GM20431 (cell line): ENCODE measurements around the gene KDM2B.
"Not testable (repeated sequence)": the region's sequence is repeated elsewhere in the genome, so short reads cannot be mapped to it uniquely, and the experiment has no call there.

Source experiments
- in situ Hi-C: fragments of 300-500 bp; cut with MseI, MboI; formaldehyde crosslinking; loops from one replicate; pipeline ENCODE4 v1.15.0; 2020; ENCODE audit warnings: low sequenced_read_pairs; ENCODE audit not compliant: unreplicated experiment

Gene KDM2B

GRCh38 chr12:121590476-121591143, 9.8 kb upstream of the KDM2B start:
- in situ Hi-C loops = no loop called here

GRCh38 chr12:121584885-121585284, 4.1 kb upstream of the KDM2B start:
- in situ Hi-C loops = not testable (repeated sequence)

DNA sequence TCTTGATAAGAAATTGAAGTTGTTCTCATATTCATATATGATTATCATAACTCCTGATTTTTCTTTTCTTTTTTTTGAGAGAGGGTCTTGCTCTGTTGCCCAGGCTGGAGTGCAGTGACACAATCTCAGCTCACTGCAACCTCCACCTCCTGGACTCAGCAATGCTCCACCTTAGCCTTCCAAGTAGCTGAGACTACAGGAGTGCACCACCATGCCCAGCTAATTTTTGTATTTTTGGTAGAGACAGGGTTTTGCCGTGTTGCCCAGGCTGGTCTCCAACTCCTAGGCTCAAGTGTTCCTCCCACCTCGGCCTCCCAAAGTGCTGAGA, 2.5 kb upstream of the KDM2B start:
- in situ Hi-C loops = not testable (repeated sequence)

- in situ Hi-C loops = no loop called here
Measured at GRCh38 chr12:121582583-121583333, 1.9 kb upstream of the KDM2B start.

DNA sequence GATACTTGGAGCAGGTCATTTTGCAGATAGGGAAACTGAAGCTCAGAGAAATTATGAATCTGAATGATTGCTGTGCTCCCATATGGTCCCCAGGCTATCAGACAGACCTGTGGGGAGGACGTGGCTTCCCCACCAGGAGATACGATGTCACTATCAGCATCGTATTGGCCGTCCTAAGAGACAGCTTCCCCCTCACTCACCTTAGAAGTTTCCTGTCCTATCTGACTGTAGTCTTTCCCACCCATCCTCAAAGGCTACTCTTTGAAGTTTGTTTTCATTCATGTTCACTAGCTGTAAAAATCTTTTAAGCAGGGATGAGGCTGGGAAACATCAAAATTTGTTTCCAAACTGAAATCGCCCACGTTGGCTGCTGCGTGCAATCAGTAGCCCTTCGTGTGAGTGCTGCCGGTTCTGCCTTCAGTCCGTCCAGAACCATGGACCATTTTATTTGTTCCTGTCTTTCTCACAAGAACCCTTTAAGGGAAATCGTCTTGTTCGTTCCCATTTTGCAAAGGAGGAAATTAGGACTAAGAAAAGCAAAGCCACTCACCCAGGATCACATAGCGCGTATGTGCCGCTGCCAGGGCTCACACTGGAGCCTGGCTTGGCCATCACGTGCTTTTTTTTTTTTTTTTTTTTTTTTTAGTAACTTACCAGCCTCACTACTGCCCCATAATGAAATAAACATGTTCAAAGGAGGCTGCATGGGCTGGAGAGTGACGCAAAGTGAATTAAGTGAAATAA, 1.0 kb upstream of the KDM2B start:
- in situ Hi-C loops = no loop called here

- in situ Hi-C loops = no loop called here
Measured at GRCh38 chr12:121579981-121580868, 598 bp downstream of the KDM2B start.

DNA sequence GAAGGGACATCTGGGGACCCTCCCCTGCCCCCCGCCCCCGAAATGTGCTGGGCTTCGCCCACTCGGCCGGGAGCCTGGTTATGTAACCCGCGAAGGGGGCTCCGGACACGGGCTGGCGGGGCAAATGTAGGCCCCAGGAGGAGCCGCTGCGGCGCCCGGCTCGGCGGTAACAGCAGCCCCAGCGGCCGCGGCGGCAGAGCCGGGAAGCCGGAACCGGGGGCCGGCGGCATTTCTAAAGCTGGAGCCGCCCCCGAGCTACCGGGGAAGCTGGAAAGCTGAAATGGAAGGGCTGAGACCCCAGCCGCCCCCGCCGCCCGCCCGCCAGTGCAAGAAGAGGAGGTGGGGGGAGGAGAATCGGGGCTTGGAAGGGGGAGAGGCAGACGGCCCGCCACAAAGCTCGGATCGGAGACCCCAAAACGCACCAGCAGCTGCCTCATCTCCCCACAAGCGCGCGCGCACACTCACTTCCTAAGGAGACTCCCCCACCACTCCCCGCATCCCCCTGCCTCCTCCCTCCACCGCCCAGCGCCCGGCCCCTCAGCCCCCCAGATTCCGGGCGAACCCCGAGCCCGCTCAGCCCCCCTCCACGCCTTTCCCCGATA, 1.5 kb downstream of the KDM2B start:
- in situ Hi-C loops = no loop called here

- in situ Hi-C loops = no loop called here
Measured at GRCh38 chr12:121578230-121579189, 2.3 kb downstream of the KDM2B start.

DNA sequence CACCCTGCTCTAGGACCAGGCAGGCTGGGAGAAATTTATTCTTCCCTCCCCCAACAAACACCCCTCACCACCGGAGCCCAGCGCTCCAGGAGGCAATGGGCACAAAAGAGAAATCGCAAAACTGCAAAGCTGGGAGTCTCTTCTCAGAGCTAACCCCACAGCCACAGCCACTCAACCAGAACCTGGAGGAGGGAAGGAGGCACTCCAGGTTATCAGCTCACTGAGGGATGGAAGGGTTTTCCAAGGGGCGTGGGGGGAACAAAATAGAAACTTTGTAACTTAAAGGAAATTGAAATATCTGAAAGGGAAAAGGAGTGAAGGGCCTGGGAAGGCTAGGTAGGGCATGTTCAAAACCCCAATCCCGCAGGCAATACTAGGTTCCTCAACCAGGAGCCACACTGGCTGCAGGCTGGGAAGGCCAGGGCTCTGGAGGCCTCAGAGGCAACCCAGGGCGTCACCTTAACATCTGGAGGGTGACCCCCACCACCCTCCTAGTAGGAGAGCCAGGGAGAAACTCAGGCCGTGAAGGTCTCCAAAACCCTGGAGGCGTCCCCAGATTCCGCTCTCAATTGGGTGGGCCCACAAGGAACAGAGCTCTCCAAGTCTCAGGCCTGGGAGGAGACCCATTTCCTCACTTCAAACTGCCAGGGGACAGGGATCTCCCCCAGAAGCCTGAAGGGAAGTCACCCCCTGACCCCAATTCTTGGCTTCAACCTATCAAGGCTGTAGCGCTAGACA, 3.2 kb downstream of the KDM2B start:
- in situ Hi-C loops = no loop called here

- in situ Hi-C loops = no loop called here
Measured at GRCh38 chr12:121576851-121577391, 3.9 kb downstream of the KDM2B start.

- in situ Hi-C loops = no loop called here
Measured at GRCh38 chr12:121575952-121576625, 4.7 kb downstream of the KDM2B start.

DNA sequence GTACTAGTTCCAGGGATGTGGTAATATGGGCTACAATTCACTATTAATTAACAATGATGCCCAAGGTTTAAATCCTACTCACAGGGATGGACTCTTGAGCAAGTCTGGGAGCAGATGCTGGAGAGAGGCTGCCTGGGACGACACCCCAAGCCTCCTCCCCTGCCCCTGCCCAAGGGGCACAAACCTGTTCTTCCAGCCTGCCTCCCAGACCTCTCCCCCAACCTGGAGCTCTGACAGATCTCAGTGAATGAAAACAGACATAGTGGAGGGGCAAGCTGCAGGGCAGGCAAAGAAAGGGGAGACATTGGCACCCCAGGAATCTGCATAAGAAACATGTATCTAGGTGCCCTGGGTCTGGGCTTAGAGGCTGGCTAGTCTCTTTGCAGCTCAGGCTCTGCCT, 5.8 kb downstream of the KDM2B start:
- in situ Hi-C loops = no loop called here

DNA sequence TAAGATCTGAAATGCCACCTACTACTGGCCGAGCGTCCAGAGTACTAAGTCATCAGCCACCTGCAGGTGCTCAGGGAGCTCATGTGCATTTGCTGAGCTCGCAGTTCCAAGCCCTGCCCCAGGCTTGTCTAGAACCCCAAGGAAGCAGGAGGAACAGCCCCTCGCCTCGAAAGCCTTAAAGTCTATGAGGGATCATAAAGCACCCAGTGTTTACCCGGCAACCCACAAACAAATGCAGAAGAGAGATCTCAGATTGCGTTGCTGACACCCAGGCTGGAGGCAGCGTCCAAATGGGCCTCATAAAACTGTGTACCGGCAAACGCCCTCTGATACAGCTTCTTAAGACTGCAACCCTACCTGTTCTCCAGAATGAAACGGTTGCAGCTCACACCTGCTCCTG, 6.8 kb downstream of the KDM2B start:
- in situ Hi-C loops = no loop called here

- in situ Hi-C loops = no loop called here
Measured at GRCh38 chr12:121571920-121572319, 8.9 kb downstream of the KDM2B start.

DNA sequence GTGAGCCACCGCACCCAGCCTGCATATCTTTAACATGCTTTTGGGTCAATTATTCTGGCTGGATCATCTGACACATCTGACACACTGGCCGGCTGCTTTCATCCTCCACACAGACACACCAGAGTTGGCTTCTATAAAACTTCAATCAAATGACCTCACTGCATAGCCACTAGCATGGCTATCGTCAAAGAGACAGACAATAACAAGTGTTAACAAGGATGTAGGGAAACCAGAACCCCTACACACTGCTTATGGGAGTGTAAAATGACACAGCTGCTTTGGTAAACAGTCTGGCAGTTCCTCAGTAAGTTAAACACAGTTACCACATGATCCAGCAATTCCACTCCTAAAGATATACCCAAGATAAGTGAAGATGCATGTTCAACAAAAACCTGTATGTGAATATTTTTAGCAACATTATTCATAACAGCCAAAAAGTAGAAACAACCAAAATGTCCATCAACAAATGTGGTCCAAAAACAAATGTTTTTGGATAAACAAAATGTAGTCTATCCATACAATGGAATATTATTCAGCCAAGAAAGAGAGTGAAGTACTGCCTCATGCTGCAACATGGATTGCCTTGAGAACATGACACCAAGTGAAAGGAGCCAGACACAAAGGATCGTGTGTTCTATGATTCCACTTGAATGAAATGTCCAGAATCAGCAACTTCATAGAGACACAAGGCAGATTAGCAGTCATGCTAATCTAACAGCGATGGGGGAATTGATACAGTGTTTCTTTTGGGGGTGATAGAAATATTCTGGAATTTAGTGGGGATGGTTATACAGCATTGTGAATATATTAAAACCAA, 10.1 kb downstream of the KDM2B start:
- in situ Hi-C loops = no loop called here

DNA sequence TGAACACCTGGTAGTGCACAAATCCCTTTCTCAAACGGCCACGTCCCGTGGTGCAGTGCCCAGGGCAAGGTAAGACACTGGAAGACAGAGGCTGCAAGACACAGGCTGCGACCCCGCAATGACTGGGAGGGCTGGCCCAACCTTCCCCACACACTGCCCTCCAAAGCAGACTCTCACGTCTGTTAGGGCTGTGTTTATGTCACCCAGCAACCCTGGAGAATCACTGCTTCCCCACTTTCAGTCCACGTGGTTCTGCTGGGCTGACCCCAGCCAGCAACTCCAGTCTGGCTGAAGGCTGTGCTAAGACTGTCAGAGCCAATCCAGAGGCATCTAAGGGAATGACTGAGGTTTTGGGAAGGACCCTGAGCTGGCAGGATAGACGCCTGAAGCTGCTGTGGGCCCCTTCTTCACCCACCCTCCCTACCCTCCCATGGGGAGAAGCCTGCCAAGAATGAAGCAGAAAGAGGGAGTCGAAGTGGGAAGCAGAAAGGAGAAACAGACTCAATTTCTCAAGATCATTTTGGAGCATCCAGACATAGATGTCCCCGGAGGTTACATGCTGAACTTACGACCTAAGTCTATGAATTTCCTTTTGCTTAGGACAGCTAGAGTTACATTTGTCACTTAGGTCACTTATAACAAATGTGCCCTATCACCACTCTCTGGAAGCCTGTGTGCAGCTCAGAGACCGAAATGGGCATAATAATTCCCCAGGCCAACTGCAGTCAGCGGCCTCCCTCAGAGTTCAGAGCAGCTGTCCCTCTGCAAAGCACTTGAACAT, 11.7 kb downstream of the KDM2B start:
- in situ Hi-C loops = no loop called here
